Measurements from ENCODE around the gene MTREX.

GRCh38 chr5:55467862-55468551, 160.2 kb downstream of the MTREX start:
- TF ChIP-seq CTCF (IDR thresholded peaks at IDR 0.05) = no peak
- no peak for TF ChIP-seq POLR2A (IDR thresholded peaks at IDR 0.05)

All from adrenal gland (tissue), 5 donors.